SK-N-SH treated with all-trans-retinoic acid at 6 μM for 48 hours (cell line): Measurements from ENCODE around the gene DPYD.
"Not testable (repeated sequence)": the region's sequence is repeated elsewhere in the genome, so short reads cannot be mapped to it uniquely, and the experiment has no call there.

ENCODE experiments used
- ARNTL ChIP-seq: fragments of 450-650 bp; formaldehyde crosslinking; IDR thresholded peaks from 2 replicates; pipeline ENCODE4 v1.5.0; 2020; ENCODE audit warnings: low read depth, mild to moderate bottlenecking, moderate library complexity, borderline replicate concordance
- BACH2 ChIP-seq: fragments of 250-450 bp; sonication (Bioruptor Pico); IDR thresholded peaks from 2 replicates; pipeline ENCODE4 v1.9.0; 2021; ENCODE audit warnings: mild to moderate bottlenecking, borderline replicate concordance
- CSDC2 ChIP-seq: fragments of 250-450 bp; sonication (Bioruptor Pico); IDR thresholded peaks from 2 replicates; pipeline ENCODE4 v1.5.0; 2020; ENCODE audit warnings: mild to moderate bottlenecking, moderate library complexity
- OSR1 ChIP-seq: fragments of 250-450 bp; sonication (Bioruptor Pico); IDR thresholded peaks from 2 replicates; pipeline ENCODE4 v1.8.0; 2022; ENCODE audit warnings: moderate library complexity, mild to moderate bottlenecking, inconsistent platforms
- ZFP3 ChIP-seq: fragments of 250-450 bp; sonication (Bioruptor Pico); IDR thresholded peaks from 2 replicates; pipeline ENCODE4 v1.5.0; 2020; ENCODE audit warnings: mild to moderate bottlenecking, moderate library complexity
- ZNF8 ChIP-seq: fragments of 450-650 bp; formaldehyde crosslinking; IDR thresholded peaks from 2 replicates; pipeline ENCODE4 v1.5.0; 2020; ENCODE audit warnings: mild to moderate bottlenecking, moderate library complexity
- TF ChIP-seq, protein P1 (sequence below): fragments of 250-450 bp; sonication (Bioruptor Pico); IDR thresholded peaks from 2 replicates; pipeline ENCODE4 v1.8.0; 2020; ENCODE audit warnings: mild to moderate bottlenecking, moderate library complexity, borderline replicate concordance

- TF ChIP-seq ZFP3 (CRISPR knock-in tag); BACH2 (CRISPR knock-in tag); ZNF8 (CRISPR knock-in tag); ARNTL; OSR1 (CRISPR knock-in tag); CSDC2 (CRISPR knock-in tag): not testable (repeated sequence)
- TF ChIP-seq, protein P1, sequence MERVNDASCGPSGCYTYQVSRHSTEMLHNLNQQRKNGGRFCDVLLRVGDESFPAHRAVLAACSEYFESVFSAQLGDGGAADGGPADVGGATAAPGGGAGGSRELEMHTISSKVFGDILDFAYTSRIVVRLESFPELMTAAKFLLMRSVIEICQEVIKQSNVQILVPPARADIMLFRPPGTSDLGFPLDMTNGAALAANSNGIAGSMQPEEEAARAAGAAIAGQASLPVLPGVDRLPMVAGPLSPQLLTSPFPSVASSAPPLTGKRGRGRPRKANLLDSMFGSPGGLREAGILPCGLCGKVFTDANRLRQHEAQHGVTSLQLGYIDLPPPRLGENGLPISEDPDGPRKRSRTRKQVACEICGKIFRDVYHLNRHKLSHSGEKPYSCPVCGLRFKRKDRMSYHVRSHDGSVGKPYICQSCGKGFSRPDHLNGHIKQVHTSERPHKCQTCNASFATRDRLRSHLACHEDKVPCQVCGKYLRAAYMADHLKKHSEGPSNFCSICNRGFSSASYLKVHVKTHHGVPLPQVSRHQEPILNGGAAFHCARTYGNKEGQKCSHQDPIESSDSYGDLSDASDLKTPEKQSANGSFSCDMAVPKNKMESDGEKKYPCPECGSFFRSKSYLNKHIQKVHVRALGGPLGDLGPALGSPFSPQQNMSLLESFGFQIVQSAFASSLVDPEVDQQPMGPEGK (CRISPR knock-in tag) = not testable (repeated sequence)
Observed at GRCh38 chr1:97231354-97231753, 689.5 kb downstream of the DPYD start.
